Right lobe of liver (tissue), 6 donors: ENCODE data around the gene PCDHGC4. TPM values are rescaled to one million over a fixed set of nuclear protein-coding genes. Genes with fewer than 3 reads are reported as not detected.

Source experiments
- ATAC-seq, 4 donors: fragments of 200-7000 bp; cut with Tn5 transposase; one replicate each; pipeline ENCODE4 v1.9.1; 2020; ENCODE audit warnings: mild to moderate bottlenecking in 4 of 4, moderate library complexity in 4 of 4
- DNase-seq, 3 donors: peaks; one replicate each; pipeline ENCODE4 v3.0.0-alpha.2; 2020
- H3K27ac ChIP-seq, 3 donors: fragments of 200-600 bp; one replicate each; pipeline ENCODE4 v1.8.0; 2022
- H3K27me3 ChIP-seq, 2 donors: fragments of 200-600 bp; one replicate each; pipeline ENCODE4 v1.8.0; 2022
- H3K36me3 ChIP-seq, 4 donors: fragments of 200-600 bp; sonication (generic) in 1 of 4; one replicate each; pipeline versions ENCODE4 v1.5.1 to v1.8.0; 2017 to 2022; ENCODE audit warnings: control low read depth in 1 of 4
- H3K4me1 ChIP-seq, 4 donors: fragments of 200-600 bp; sonication (generic) in 1 of 4; one replicate each; pipeline versions ENCODE4 v1.5.1 to v1.8.0; 2017 to 2022; ENCODE audit warnings: control low read depth in 1 of 4
- H3K4me3 ChIP-seq, 3 donors: fragments of 200-600 bp; one replicate each; pipeline ENCODE4 v1.8.0; 2022
- H3K9me3 ChIP-seq, 4 donors: fragments of 200-600 bp; sonication (generic) in 1 of 4; one replicate each; pipeline versions ENCODE4 v1.5.1 to v1.8.0; 2017 to 2022; ENCODE audit warnings: control low read depth in 1 of 4
- CTCF ChIP-seq, 4 donors: fragments of 200-600 bp in 3 of 4; fragments of 450-650 bp in 1 of 4; IDR thresholded peaks; one replicate each; pipeline versions ENCODE4 v1.5.1 to v1.8.0; 2016 to 2022; ENCODE audit warnings: antibody characterized with exemption in 4 of 4, mild to moderate bottlenecking in 2 of 4
- POLR2A ChIP-seq: fragments of 450-650 bp; IDR thresholded peaks from one replicate; pipeline ENCODE4 v1.6.1; 2017; ENCODE audit warnings: antibody characterized with exemption, mild to moderate bottlenecking
- WGBS: methylation state at CpG from one replicate; pipeline ENCODE4 v1.1.6; 2018; ENCODE audit warnings: low coverage, low lambda C conversion rate; ENCODE audit not compliant: insufficient coverage; ENCODE audit errors: missing lambda C conversion rate; 5-methylcytosine and 5-hydroxymethylcytosine counted together
- intact Hi-C, 2 donors: fragments of 100-400 bp; cut with DNase I; formaldehyde crosslinking; loops; one replicate each; pipeline versions ENCODE4 v1.11.2 to v1.14.1; 2022
- total RNA-seq, 6 experiments: library from RNA; depleted of rRNA in 2 of 6; stranded (reverse); fragments of >200 nt in 2 of 6; fragmentation: NEBNext Ultra II Directional in 3 of 6; extraction: Animal tissue kit (Norgen Biotek cat#: 25700) in 3 of 6; gene quantifications; one replicate each; pipeline versions ENCODE4 v1.1.0 to v1.2.4, GENCODE V29; 2016 to 2023
- donor health status: DM: no; HTN: yes; CAD: no.
- donor health status: DM: no; HTN: no; CAD: no.
- donor health status: DM: no; HTN: no; CAD: no.
- donor health status: DM: no; HTN: yes; CAD: no.
- donor health status: DM: no; HTN: yes; CAD: no.

PCDHGC4 gene
- total RNA-seq, 6 experiments from 2014 or later: 0.20 to 10.7 (median 0.34) TPM

DNA sequence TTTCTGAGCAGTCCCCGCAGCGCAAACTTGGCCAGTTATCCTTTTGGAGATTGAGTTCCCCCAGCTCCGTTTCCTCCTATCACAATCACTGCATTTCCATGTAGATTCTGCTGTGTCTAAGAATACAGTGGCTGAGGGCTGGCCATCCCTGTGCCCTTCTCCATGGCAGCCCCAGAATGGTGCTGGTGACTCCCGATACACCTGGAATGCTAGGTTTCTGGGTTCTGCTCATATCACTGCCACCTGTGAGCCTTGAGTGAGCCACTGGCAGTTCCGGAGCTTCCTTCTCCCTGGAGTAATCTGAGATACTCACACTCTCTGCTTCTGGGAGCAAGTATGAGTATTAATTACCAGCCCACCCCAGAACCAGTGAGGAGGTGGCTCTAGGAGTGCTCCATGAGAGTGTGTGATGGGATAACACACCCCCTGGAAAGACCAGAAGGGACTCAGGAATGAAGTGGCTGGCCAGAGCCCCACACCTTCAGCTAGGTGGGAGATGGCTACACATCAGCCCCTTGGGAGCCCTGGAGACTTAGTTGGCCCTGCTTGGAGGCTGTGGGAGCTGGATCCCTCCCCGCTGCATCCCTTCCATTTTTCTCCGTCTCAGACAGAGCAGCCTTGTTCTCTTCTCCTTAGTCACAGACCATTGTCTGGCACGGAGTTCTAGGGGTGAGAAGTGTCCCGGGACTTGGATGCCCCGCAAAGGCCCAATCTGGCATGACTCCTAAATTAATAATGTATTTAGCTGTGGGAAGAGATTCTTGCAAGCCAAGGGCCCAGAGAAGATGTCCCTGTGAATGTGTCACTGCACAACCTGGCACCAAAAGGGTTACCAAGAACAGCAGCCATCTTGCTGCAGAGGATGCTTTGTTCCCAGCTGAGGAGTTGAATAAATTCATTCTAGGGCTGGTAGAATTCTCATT, 8.9 kb downstream of the PCDHGC4 start:
- DNase-seq: no peak

GRCh38 chr5:141494761-141495452, 10.1 kb downstream of the PCDHGC4 start:
- Histone ChIP-seq H3K4me3 (no peak overlapping the region), H3K9me3 (no peaks in the 10 kb centered on the region), H3K27ac (no peak overlapping the region), H3K36me3 (no peaks in the 10 kb centered on the region), H3K27me3 (no peaks in the 10 kb centered on the region), H3K4me1 (peaks cover 0 to 13% (median 0%) of the 10 kb centered on the region in 4 donors)
- ATAC-seq: no peak
- intact Hi-C loops: no loop called here
- DNase-seq: no peak
- 52% methylated on average over 4 of the region's 22 CpGs for WGBS
- no peak for TF ChIP-seq CTCF (IDR thresholded peaks at IDR 0.05)
- TF ChIP-seq POLR2A: no peak

More for the DNA sequence above, 8.9 kb downstream of the PCDHGC4 start:
- no peaks in the 10 kb centered on the region for H3K27me3 ChIP-seq
- intact Hi-C loops: no loop called here
- H3K4me1 ChIP-seq: peaks cover 0 to 13% (median 0%) of the 10 kb centered on the region in 4 donors
- H3K9me3 ChIP-seq: no peaks in the 10 kb centered on the region
- TF ChIP-seq CTCF (IDR thresholded peaks at IDR 0.05) (no peak), POLR2A (no peak)
- no peak overlapping the region for H3K27ac ChIP-seq
- H3K4me3 ChIP-seq: no peak overlapping the region
- ATAC-seq: no peak
- no peaks in the 10 kb centered on the region for H3K36me3 ChIP-seq
- 82% methylated on average over 9 of the region's 10 CpGs for WGBS

DNA sequence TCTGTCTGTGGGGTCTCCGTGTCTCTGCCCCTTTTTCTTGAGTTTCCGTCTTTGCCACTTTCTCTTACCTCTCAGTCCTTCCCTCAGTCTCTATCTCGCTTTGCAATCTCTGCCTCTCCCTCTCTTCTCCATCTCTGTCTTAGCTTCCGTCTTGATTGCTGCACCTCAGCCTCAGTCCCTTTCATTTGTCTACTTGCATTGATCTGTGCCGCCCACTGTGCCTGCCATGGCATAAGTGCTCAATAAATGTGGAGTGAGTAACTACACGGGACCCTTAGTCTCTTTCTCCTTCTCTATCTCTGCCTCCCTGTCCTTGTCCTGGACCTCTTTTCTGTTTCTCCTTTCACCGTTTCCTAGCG, 10.6 kb downstream of the PCDHGC4 start:
- ATAC-seq: no peak
- Histone ChIP-seq H3K36me3 (no peaks in the 10 kb centered on the region), H3K4me3 (no peak overlapping the region), H3K27me3 (no peaks in the 10 kb centered on the region), H3K9me3 (no peaks in the 10 kb centered on the region), H3K27ac (no peak overlapping the region), H3K4me1 (peaks cover 0 to 13% (median 0%) of the 10 kb centered on the region in 4 donors)
- intact Hi-C loops: no loop called here
- TF ChIP-seq POLR2A (no peak), CTCF (IDR thresholded peaks at IDR 0.05) (no peak)
- WGBS: 74% methylated on average over 7 of the region's 8 CpGs
- DNase-seq: no peak

GRCh38 chr5:141496038-141496437, 11.2 kb downstream of the PCDHGC4 start:
- intact Hi-C loops: no loop called here
- DNase-seq: no peak
- no peak overlapping the region for H3K27ac ChIP-seq
- no peaks in the 10 kb centered on the region for H3K9me3 ChIP-seq
- no peaks in the 10 kb centered on the region for H3K27me3 ChIP-seq
- ATAC-seq: no peak
- 64% methylated on average over 2 of the region's 4 CpGs for WGBS
- TF ChIP-seq CTCF (IDR thresholded peaks at IDR 0.05) (no peak), POLR2A (no peak)
- peaks cover 0 to 13% (median 0%) of the 10 kb centered on the region in 4 donors for H3K4me1 ChIP-seq
- no peak overlapping the region for H3K4me3 ChIP-seq
- H3K36me3 ChIP-seq: no peaks in the 10 kb centered on the region
